A549 (cell line): ENCODE measurements around the gene RPA1.

Experiments used
- CBX8 ChIP-seq: fragments of 200-600 bp; sonication (generic); IDR thresholded peaks from 2 replicates; pipeline ENCODE4 v1.6.1; 2016
- MYC ChIP-seq: IDR thresholded peaks from 2 replicates; pipeline ENCODE4 v1.6.1; 2012; ENCODE audit warnings: mild to moderate bottlenecking, inconsistent platforms, low read length, improper control_type of control experiment, borderline replicate concordance
- NPAS2 ChIP-seq: fragments of 250-450 bp; sonication (Bioruptor Pico); IDR thresholded peaks from 2 replicates; pipeline ENCODE4 v1.8.0; 2022; ENCODE audit warnings: mild to moderate bottlenecking, moderate library complexity, borderline replicate concordance
- POLR2A ChIP-seq: IDR thresholded peaks from 2 replicates; pipeline ENCODE4 v1.6.1; 2012; ENCODE audit warnings: mild to moderate bottlenecking, low read length
- SMC3 ChIP-seq: fragments of >200 bp; sonication (Bioruptor Twin); formaldehyde crosslinking; IDR thresholded peaks from 3 replicates; pipeline ENCODE4 v1.6.1; 2018; ENCODE audit warnings: inconsistent platforms
- TFCP2L1 ChIP-seq: fragments of 250-450 bp; sonication (Bioruptor Pico); IDR thresholded peaks from 2 replicates; pipeline ENCODE4 v1.5.0; 2021; ENCODE audit warnings: mild to moderate bottlenecking
- TF ChIP-seq, protein P1 (sequence below): fragments of >200 bp; sonication (Bioruptor Twin); formaldehyde crosslinking; IDR thresholded peaks from 3 replicates; pipeline ENCODE4 v1.5.1; 2016

DNA sequence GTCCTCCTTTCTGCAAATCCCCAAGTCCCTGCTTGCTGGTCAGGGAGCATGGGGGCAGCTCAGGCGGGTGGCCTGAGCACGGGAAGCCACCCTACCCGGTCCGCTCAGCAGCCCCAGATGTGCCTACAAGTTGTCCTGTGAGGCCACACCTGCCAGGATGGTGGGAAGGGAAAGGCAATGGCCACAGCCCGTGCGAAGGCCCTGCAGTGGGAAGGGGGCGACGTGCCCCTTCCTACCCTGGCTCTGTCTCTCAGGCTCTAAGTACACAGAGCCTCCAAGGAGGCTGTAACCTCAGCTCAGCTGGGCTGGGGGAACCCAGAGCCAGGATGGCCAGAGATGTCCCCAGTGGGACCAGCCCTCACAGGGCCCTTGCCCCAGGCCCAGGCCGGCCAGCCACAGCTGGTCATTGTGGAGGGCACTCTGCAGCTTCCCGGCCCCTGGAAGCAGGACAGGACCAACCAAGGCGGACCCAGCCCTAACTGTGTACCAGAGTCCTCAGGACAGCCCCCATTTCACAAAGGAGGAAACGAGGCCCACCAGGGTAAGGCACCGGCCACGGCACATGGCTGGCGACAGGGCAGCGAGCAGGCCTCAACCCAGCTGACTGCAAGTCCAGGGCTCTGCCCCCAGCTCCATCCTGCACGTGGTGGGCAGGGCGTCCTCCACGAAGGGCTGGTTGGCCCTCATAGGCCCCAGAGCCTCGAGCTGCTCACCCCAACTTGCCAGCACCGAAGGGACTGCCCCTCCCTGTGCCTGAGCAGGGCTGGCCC lies 113.0 kb downstream of the RPA1 start:
- TF ChIP-seq TFCP2L1 (CRISPR knock-in tag) (no peak), SMC3 (no peak), POLR2A (no peak), NPAS2 (CRISPR knock-in tag) (no peak), MYC (no peak), CBX8 (no peak)
- TF ChIP-seq, protein P1, sequence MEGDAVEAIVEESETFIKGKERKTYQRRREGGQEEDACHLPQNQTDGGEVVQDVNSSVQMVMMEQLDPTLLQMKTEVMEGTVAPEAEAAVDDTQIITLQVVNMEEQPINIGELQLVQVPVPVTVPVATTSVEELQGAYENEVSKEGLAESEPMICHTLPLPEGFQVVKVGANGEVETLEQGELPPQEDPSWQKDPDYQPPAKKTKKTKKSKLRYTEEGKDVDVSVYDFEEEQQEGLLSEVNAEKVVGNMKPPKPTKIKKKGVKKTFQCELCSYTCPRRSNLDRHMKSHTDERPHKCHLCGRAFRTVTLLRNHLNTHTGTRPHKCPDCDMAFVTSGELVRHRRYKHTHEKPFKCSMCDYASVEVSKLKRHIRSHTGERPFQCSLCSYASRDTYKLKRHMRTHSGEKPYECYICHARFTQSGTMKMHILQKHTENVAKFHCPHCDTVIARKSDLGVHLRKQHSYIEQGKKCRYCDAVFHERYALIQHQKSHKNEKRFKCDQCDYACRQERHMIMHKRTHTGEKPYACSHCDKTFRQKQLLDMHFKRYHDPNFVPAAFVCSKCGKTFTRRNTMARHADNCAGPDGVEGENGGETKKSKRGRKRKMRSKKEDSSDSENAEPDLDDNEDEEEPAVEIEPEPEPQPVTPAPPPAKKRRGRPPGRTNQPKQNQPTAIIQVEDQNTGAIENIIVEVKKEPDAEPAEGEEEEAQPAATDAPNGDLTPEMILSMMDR = no peak
